ENCODE data around the gene OR2V2. TPM values are rescaled to one million over a fixed set of nuclear protein-coding genes. Genes with fewer than 3 reads are reported as not detected.

Gene OR2V2
- polyA plus RNA-seq, 1 donor from 2014 or later = not detected

DNA sequence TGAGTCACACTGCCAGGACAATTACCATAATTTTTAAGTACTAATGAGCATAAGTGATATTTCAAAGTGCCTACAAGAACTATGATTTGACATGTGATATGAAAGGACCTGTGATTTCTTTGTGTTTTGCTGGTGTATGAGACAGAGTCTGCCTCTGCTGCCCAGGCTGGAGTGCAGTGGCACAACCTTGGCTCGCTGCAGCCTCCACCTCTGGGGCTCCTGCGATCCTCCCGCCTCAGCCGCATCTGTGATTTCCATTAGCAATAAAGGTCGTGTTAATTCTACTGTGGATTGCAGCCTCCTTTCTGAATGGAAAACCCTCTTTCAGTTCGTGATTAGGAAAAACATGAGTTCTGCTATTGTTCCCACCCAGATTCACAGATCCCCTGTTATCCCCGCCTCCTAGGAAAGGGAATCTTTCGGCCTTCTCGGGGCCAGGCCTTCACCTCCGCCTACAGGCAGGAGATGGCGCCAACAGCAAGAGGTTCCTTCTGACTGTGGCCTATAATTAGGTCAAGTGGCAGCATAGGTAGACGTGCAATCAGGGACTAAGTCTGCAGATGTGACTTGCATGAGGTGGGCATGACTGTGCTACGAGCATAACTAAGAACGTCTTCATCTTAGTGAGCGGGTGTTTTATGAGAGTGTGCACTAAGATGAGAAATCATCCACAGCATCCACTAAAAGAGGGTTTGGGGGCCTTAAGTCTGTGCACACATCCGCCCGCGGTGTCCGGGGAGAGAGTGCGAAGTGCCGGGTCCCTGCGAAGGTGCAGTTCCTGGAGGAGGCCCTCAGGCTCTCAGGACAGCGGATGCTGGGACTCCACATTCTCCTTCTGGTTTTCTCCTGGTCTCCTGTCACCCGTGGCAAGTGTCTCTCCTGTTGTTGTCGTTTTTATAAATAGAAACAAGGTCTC is 34.5 kb downstream of the OR2V2 start:
- H2AFZ ChIP-seq (ENCODE audit: low read depth, low read length) = no peak overlapping the region
- H3K36me3 ChIP-seq (ENCODE audit: insufficient read depth, low read length) = no peaks in the 10 kb centered on the region
- no peak overlapping the region for H3K4me3 ChIP-seq (ENCODE audit: low read length)
- H4K20me1 ChIP-seq (ENCODE audit: insufficient read depth) = no peaks in the 10 kb centered on the region
- H3K4me2 ChIP-seq (ENCODE audit: low read length) = no peak overlapping the region
- no peaks in the 10 kb centered on the region for H3K9me3 ChIP-seq (ENCODE audit: low read length)
- no peak overlapping the region for H3K9ac ChIP-seq (ENCODE audit: low read length)
- no peaks in the 10 kb centered on the region for H3K79me2 ChIP-seq (replicated peaks; ENCODE audit: insufficient read depth, low read length)
- no peaks in the 10 kb centered on the region for H3K9me2 ChIP-seq (ENCODE audit: insufficient read depth, low read length)
- TF ChIP-seq SMC3 (conservative IDR thresholded peaks at IDR 0.05; ENCODE audit: poor library complexity) (peak; percentile 85), POLR2AphosphoS5 (IDR thresholded peaks at IDR 0.05) (no peak), RAD21 (conservative IDR thresholded peaks at IDR 0.05) (peak; percentile 87), CTCF (IDR thresholded peaks at IDR 0.05; ENCODE audit: poor library complexity, severe bottlenecking) (peak; percentile 86)
- no peaks in the 10 kb centered on the region for H3F3A ChIP-seq (ENCODE audit: insufficient read depth, low read length, poor library complexity, severe bottlenecking)
- H3K27ac ChIP-seq (ENCODE audit: low read length) = no peak overlapping the region
- no peaks in the 10 kb centered on the region for H3K27me3 ChIP-seq (ENCODE audit: insufficient read depth, low read depth, low read length)

DNA sequence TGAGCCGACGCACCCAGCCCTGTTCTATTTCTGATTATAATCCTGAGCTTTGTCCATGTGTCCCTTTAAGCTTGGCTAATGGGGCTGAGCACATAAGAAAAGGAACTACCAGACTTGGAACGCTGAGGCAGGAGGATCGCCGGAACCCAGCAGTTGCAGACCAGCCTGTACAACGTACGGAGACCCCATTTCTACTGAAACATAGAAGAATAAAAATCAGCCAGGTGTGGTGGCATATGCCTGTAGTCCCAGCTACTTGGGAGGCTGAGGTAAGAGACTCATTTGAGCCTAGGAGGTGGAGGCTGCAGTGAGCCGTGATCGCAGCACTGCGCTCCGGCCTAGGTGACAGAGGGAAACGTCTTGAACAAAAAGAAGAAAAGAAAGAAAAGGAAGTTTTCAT is 35.3 kb downstream of the OR2V2 start:
- TF ChIP-seq RAD21 (conservative IDR thresholded peaks at IDR 0.05) (no peak), MXI1 (conservative IDR thresholded peaks at IDR 0.05; ENCODE audit: poor library complexity, severe bottlenecking) (no peak), POLR2AphosphoS5 (IDR thresholded peaks at IDR 0.05) (no peak), TAF1 (IDR thresholded peaks at IDR 0.05; ENCODE audit: low read depth) (no peak), EP300 (conservative IDR thresholded peaks at IDR 0.05; ENCODE audit: poor library complexity, severe bottlenecking) (no peak), EZH2 (IDR thresholded peaks at IDR 0.05; ENCODE audit: borderline replicate concordance, insufficient read depth, low read length, poor library complexity, severe bottlenecking) (no peak), REST (IDR thresholded peaks at IDR 0.05; ENCODE audit: borderline replicate concordance) (no peak), SMC3 (conservative IDR thresholded peaks at IDR 0.05; ENCODE audit: poor library complexity) (no peak), CTCF (IDR thresholded peaks at IDR 0.05; ENCODE audit: poor library complexity, severe bottlenecking) (no peak)

More for the DNA sequence above, 35.3 kb downstream of the OR2V2 start:
- no peaks in the 10 kb centered on the region for H3K27me3 ChIP-seq (ENCODE audit: insufficient read depth, low read depth, low read length)
- no peaks in the 10 kb centered on the region for H3K79me2 ChIP-seq (replicated peaks; ENCODE audit: insufficient read depth, low read length)
- no peak overlapping the region for H2AFZ ChIP-seq (ENCODE audit: low read depth, low read length)
- H3K4me2 ChIP-seq (ENCODE audit: low read length) = no peak overlapping the region
- no peaks in the 10 kb centered on the region for H3K36me3 ChIP-seq (ENCODE audit: insufficient read depth, low read length)
- H3K9ac ChIP-seq (ENCODE audit: low read length) = no peak overlapping the region
- no peaks in the 10 kb centered on the region for H3K9me2 ChIP-seq (ENCODE audit: insufficient read depth, low read length)
- no peaks in the 10 kb centered on the region for H3K9me3 ChIP-seq (ENCODE audit: low read length)
- no peaks in the 10 kb centered on the region for H3F3A ChIP-seq (ENCODE audit: insufficient read depth, low read length, poor library complexity, severe bottlenecking)
- no peaks in the 10 kb centered on the region for H4K20me1 ChIP-seq (ENCODE audit: insufficient read depth)
- no peak overlapping the region for H3K4me3 ChIP-seq (ENCODE audit: low read length)
- no peak overlapping the region for H3K27ac ChIP-seq (ENCODE audit: low read length)
